ENCODE data around the gene SLPI. TPM values are rescaled to one million over a fixed set of nuclear protein-coding genes. Genes with fewer than 3 reads are reported as not detected.

Gene SLPI
- total RNA-seq, 1 donor from 2014 or later, result not detected

DNA sequence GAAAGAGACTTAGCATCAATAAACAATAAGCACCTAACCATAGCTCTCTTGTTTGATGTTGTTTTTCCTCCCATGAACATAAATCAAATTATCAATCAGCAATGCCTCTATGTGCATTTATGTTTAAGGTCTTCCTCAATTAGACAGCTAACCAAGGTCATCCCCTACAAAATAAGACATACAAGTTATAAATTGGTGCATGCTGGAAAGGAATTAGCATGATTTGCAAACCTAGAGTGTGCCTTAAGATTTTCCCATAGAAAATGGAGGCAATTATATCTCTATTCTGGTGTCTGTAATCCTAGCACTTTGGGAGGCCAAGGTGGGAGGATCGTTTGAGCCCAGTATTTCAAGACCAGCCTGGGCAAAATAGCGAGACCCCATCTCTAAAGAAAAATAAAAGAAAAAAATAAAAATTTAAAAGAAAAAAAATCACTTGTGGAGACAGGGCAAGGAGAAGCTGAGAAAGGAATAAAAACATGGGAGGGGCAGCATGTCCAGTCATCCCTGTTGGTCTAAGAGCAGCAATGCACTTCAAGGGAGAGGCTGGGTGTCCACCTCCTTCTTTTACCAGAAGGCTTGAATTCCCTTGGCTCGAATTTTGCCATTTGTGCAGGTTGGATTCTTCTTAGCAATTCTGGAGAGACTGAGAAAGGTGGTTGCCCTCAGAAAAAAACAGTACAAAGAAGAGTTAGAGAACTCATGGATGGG lies 9.3 kb upstream of the SLPI start:
- H3K4me1 ChIP-seq, result peaks cover 8% of the 10 kb centered on the region
- no peaks in the 10 kb centered on the region for H3F3A ChIP-seq (ENCODE audit: low read depth)
- Mint-ChIP-seq H3K4me3 (no peak overlapping the region), H3K36me3 (no peaks in the 10 kb centered on the region), H3K27me3 (ENCODE audit: insufficient read depth, low read depth) (peaks cover 6% of the 10 kb centered on the region), H3K4me1 (peaks cover 19% of the 10 kb centered on the region), H3K27ac (no peak overlapping the region), H3K9me3 (no peaks in the 10 kb centered on the region)
- H4K20me1 ChIP-seq (ENCODE audit: low read depth), result no peaks in the 10 kb centered on the region
- H3K27ac ChIP-seq, result no peak overlapping the region
- H3K9ac ChIP-seq, result no peak overlapping the region
- no peak for DNase-seq (ENCODE audit: low spot score)
- no peaks in the 10 kb centered on the region for H3K27me3 ChIP-seq
- no peaks in the 10 kb centered on the region for H3K36me3 ChIP-seq
- H3K79me2 ChIP-seq (ENCODE audit: low read depth), result no peaks in the 10 kb centered on the region
- H3K9me3 ChIP-seq (ENCODE audit: low read depth), result no peaks in the 10 kb centered on the region
- TF ChIP-seq, protein P1, sequence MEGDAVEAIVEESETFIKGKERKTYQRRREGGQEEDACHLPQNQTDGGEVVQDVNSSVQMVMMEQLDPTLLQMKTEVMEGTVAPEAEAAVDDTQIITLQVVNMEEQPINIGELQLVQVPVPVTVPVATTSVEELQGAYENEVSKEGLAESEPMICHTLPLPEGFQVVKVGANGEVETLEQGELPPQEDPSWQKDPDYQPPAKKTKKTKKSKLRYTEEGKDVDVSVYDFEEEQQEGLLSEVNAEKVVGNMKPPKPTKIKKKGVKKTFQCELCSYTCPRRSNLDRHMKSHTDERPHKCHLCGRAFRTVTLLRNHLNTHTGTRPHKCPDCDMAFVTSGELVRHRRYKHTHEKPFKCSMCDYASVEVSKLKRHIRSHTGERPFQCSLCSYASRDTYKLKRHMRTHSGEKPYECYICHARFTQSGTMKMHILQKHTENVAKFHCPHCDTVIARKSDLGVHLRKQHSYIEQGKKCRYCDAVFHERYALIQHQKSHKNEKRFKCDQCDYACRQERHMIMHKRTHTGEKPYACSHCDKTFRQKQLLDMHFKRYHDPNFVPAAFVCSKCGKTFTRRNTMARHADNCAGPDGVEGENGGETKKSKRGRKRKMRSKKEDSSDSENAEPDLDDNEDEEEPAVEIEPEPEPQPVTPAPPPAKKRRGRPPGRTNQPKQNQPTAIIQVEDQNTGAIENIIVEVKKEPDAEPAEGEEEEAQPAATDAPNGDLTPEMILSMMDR (IDR thresholded peaks at IDR 0.05), result no peak
- TF ChIP-seq EZH2phosphoT487 (IDR thresholded peaks at IDR 0.05), result no peak
- no peak for TF ChIP-seq EZH2 (IDR thresholded peaks at IDR 0.05)
- H3K4me3 ChIP-seq, result no peak overlapping the region
- no peak overlapping the region for H2AFZ ChIP-seq (replicated peaks)
- H3K4me2 ChIP-seq, result no peak overlapping the region

DNA sequence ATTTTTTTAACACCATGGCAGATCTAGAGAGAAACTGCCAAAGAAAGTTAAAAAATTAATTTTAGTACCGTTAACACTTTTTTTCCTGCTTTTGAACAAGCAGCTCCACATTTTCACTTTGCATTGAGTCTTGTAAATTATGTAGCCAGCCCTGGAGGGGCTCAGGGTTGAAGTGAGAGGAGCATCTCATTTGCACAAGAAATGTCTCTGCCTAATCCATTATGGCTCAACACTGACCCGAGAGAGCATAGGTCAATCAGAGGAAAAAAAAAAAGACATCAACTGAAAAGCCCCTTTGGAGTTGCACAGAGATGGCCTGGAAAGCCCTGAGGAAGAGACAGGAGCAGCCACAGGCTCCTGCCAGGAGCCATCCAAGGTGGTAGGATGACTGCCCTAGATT lies 4.3 kb upstream of the SLPI start:
- no peaks in the 10 kb centered on the region for H3K9me3 Mint-ChIP-seq
- H3K36me3 ChIP-seq, result no peaks in the 10 kb centered on the region
- H4K20me1 ChIP-seq (ENCODE audit: low read depth), result no peaks in the 10 kb centered on the region
- H3K4me1 ChIP-seq, result peaks cover 12% of the 10 kb centered on the region
- DNase-seq (ENCODE audit: low spot score), result peak; percentile 50
- H3K36me3 Mint-ChIP-seq, result no peaks in the 10 kb centered on the region
- H3K4me1 Mint-ChIP-seq, result peaks cover 38% of the 10 kb centered on the region
- peaks cover 6% of the 10 kb centered on the region for H3K27me3 Mint-ChIP-seq (ENCODE audit: insufficient read depth, low read depth)
- no peaks in the 10 kb centered on the region for H3F3A ChIP-seq (ENCODE audit: low read depth)
- no peaks in the 10 kb centered on the region for H3K27me3 ChIP-seq
- TF ChIP-seq EZH2phosphoT487 (IDR thresholded peaks at IDR 0.05), result no peak
- TF ChIP-seq, protein P1 (IDR thresholded peaks at IDR 0.05), result no peak
- TF ChIP-seq EZH2 (IDR thresholded peaks at IDR 0.05), result no peak
- no peak overlapping the region for H3K4me3 ChIP-seq
- H3K9ac ChIP-seq, result no peak overlapping the region
- H3K9me3 ChIP-seq (ENCODE audit: low read depth), result no peaks in the 10 kb centered on the region
- peak overlapping the region; percentile 63 for H3K4me2 ChIP-seq
- H3K79me2 ChIP-seq (ENCODE audit: low read depth), result no peaks in the 10 kb centered on the region
- H3K27ac ChIP-seq, result no peak overlapping the region
- no peak overlapping the region for H3K4me3 Mint-ChIP-seq
- no peak overlapping the region for H2AFZ ChIP-seq (replicated peaks)
- peak overlapping the region; percentile 81 for H3K27ac Mint-ChIP-seq

DNA sequence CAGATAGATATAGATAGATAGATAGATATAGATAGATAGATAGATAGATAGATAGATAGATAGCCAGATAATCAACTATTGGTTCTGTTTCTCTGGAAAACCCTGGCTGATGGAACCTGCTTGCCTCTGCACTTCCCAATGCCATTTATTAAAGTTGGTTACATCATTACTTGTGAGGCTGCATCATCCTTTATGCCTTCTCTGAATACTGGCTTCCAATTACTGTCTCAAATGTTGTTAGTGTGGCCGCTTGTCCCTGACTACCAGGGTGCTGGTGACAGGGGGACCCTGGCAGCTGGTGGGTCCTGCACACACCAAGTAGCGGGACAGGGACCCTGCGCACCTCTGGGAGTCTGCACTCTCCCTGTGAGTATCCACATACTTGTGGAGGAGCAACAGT lies 3.9 kb upstream of the SLPI start:
- Histone ChIP-seq H3K4me2 (peak overlapping the region; percentile 63), H4K20me1 (ENCODE audit: low read depth) (no peaks in the 10 kb centered on the region), H3K27me3 (no peaks in the 10 kb centered on the region), H3K4me1 (peaks cover 12% of the 10 kb centered on the region), H3K79me2 (ENCODE audit: low read depth) (no peaks in the 10 kb centered on the region), H3K4me3 (no peak overlapping the region), H3K36me3 (no peaks in the 10 kb centered on the region), H3K9ac (no peak overlapping the region), H3K27ac (no peak overlapping the region), H3F3A (ENCODE audit: low read depth) (no peaks in the 10 kb centered on the region), H2AFZ (replicated peaks) (no peak overlapping the region), H3K9me3 (ENCODE audit: low read depth) (no peaks in the 10 kb centered on the region)
- Mint-ChIP-seq H3K36me3 (no peaks in the 10 kb centered on the region), H3K4me1 (peaks cover 38% of the 10 kb centered on the region), H3K9me3 (no peaks in the 10 kb centered on the region), H3K4me3 (no peak overlapping the region), H3K27ac (no peak overlapping the region), H3K27me3 (ENCODE audit: insufficient read depth, low read depth) (peaks cover 9% of the 10 kb centered on the region)
- TF ChIP-seq EZH2phosphoT487 (IDR thresholded peaks at IDR 0.05) (no peak), EZH2 (IDR thresholded peaks at IDR 0.05) (no peak)
- TF ChIP-seq, protein P1 (IDR thresholded peaks at IDR 0.05), result no peak
- no peak for DNase-seq (ENCODE audit: low spot score)

All from neural progenitor cell (in vitro differentiated cells).